BLaER1 treated with 17β-estradiol and CSF1 and Interleukin-3, amounts not matched to agents 10 nM and 100 nM (cell line): Measurements from ENCODE around the gene LHFPL2.
A peak's percentile ranks its signal among the peaks of the same experiment; 100 is the strongest.

ENCODE experiments used
- H3K27ac ChIP-seq, 11 experiments: shearing (Covaris generic); formaldehyde crosslinking; 2 replicates each; pipeline ENCODE4 v1.8.1; 2022
- H3K27me3 ChIP-seq, 11 experiments: shearing (Covaris generic); formaldehyde crosslinking; 2 replicates each; pipeline ENCODE4 v1.8.1; 2022
- H3K36me3 ChIP-seq, 11 experiments: shearing (Covaris generic); formaldehyde crosslinking; 2 replicates each; pipeline ENCODE4 v1.8.1; 2022
- H3K4me1 ChIP-seq, 10 experiments: shearing (Covaris generic); formaldehyde crosslinking; 2 replicates each; pipeline ENCODE4 v1.8.1; 2022
- H3K4me2 ChIP-seq, 11 experiments: shearing (Covaris generic); formaldehyde crosslinking; 2 replicates each; pipeline ENCODE4 v1.8.1; 2022
- H3K4me3 ChIP-seq, 10 experiments: shearing (Covaris generic); formaldehyde crosslinking; 2 replicates each; pipeline ENCODE4 v1.8.1; 2022
- H3K9ac ChIP-seq, 11 experiments: shearing (Covaris generic); formaldehyde crosslinking; 2 replicates each; pipeline ENCODE4 v1.8.1; 2022
- H3K9me3 ChIP-seq, 11 experiments: shearing (Covaris generic); formaldehyde crosslinking; replicated peaks in 1 of 11; 2 replicates each; pipeline ENCODE4 v1.8.1; 2022
- H4K20me1 ChIP-seq, 11 experiments: shearing (Covaris generic); formaldehyde crosslinking; 2 replicates each; pipeline ENCODE4 v1.8.1; 2022
- Cebpa-rat ChIP-seq, 11 experiments: shearing (Covaris generic); IDR thresholded peaks; 2 replicates each; pipeline ENCODE4 v1.8.1; 2022

The LHFPL2 gene

DNA sequence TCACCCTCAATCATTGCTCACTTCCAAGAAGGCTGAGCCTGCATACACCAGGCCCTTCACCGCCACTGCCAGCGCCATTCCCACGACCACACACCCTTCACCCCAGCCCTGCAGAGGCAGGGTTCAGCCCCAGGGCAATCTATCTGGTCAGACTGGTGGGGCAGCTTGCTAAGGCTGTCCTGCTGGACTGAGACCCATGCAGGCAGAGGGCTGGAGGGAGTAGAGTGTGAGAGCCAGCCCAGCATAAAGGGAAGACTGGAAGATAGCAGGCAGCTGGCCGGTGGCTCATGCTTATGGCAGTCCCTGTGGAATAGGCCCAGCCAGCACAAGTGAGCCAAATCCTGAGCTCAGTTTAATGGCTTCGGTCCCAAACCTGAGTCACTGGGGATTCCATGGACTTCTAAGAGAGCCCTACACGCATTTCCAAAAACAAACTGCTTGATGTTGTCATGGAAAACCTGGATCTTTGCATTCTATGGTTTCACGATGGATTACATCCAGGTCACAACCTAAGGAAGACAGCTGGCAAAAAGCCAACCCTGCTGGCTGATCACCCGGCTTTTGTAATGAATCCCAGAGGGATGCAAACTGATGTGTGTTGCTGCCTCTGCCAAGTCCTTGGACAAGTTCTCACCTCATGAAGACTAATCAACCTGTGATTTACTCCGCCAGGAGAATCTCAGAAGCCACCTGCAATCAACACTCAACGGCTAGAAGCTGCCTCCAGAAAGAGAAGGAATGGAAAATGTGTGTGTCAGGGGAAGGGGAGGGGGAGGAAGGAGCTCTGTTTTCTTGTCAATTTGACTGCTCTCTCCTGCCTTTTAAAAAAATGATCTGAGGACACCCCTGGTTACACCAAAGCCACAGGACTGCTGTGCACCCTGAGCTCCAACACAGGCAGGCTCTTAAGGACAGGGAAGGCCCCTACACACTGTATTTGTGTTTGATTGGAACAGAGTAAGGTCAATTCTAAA, 143.6 kb downstream of the LHFPL2 start:
- peaks cover 42 to 83% (median 48%) of the 10 kb centered on the region in 10 experiments for H3K4me1 ChIP-seq
- no peak for TF ChIP-seq Cebpa-rat (IDR thresholded peaks at IDR 0.05)
- H3K27me3 ChIP-seq: peaks cover 0 to 35% (median 28%) of the 10 kb centered on the region in 11 experiments; a peak in 19 of 22 replicates
- peaks cover 0 to 86% (median 0%) of the 10 kb centered on the region in 11 experiments; a peak in 7 of 22 replicates for H3K36me3 ChIP-seq
- no peaks in the 10 kb centered on the region for H3K9me3 ChIP-seq
- no peak overlapping the region for H3K27ac ChIP-seq
- peaks cover 0 to 99% (median 0%) of the 10 kb centered on the region in 11 experiments; a peak in 8 of 22 replicates for H4K20me1 ChIP-seq
- H3K4me3 ChIP-seq: peak overlapping the region in 2 of 10 experiments; percentile 18 to 77; a peak in 2 of 20 replicates
- peak overlapping the region; percentile 23 to 95 (median 47); a peak in 20 of 22 replicates for H3K4me2 ChIP-seq
- peak overlapping the region in 2 of 11 experiments; percentile 56 to 86; a peak in 3 of 22 replicates for H3K9ac ChIP-seq

- H3K9me3 ChIP-seq: no peaks in the 10 kb centered on the region
- H4K20me1 ChIP-seq: peaks cover 0 to 99% (median 0%) of the 10 kb centered on the region in 11 experiments; a peak in 8 of 22 replicates
- TF ChIP-seq Cebpa-rat (IDR thresholded peaks at IDR 0.05): no peak
- no peak overlapping the region for H3K27ac ChIP-seq
- peak overlapping the region in 6 of 11 experiments; percentile 47 to 95 (median 84); a peak in 7 of 22 replicates for H3K4me2 ChIP-seq
- H3K36me3 ChIP-seq: peaks cover 0 to 86% (median 0%) of the 10 kb centered on the region in 11 experiments; a peak in 7 of 22 replicates
- H3K9ac ChIP-seq: peak overlapping the region in 2 of 11 experiments; percentile 29 to 86; a peak in 2 of 22 replicates
- peak overlapping the region in 1 of 10 experiments; percentile 77; a peak in 1 of 20 replicates for H3K4me3 ChIP-seq
- H3K27me3 ChIP-seq: peaks cover 0 to 27% (median 19%) of the 10 kb centered on the region in 11 experiments; a peak in 19 of 22 replicates
- peaks cover 33 to 92% (median 39%) of the 10 kb centered on the region in 10 experiments for H3K4me1 ChIP-seq
These were observed 144.5 kb downstream of the LHFPL2 start for GRCh38 chr5:78503958-78504653.

GRCh38 chr5:78501411-78502352, 146.9 kb downstream of the LHFPL2 start:
- peak overlapping the region in 4 of 11 experiments; percentile 0 to 17 (median 8); a peak in 5 of 22 replicates for H3K27ac ChIP-seq

DNA sequence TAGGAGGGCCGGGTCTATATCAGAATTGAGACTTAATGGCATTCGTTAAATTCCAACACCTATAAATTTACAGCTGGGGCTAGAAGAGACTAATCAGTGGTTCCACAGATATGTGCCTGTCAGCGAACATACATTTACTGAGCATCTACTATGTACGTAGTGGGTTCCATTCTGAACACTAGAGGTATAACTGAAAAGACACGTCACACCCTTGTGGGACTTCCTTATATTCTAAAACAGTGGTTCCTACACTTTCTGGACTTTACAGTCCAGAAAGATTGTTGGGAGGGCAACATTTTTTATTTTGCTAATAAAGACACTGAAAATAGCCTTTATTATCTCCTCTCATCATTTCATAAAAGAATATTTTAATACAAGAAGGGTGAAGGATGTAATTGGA, 147.7 kb downstream of the LHFPL2 start:
- Histone ChIP-seq H3K4me3 (no peak overlapping the region), H3K27ac (no peak overlapping the region), H3K36me3 (peaks cover 0 to 81% (median 0%) of the 10 kb centered on the region in 11 experiments; a peak in 7 of 22 replicates), H3K4me2 (peak overlapping the region in 10 of 11 experiments; percentile 42 to 95 (median 62); a peak in 16 of 22 replicates), H3K9me3 (no peaks in the 10 kb centered on the region), H3K9ac (no peak overlapping the region), H3K4me1 (peaks cover 57 to 100% (median 65%) of the 10 kb centered on the region in 10 experiments), H3K27me3 (no peaks in the 10 kb centered on the region), H4K20me1 (peaks cover 0 to 100% (median 0%) of the 10 kb centered on the region in 11 experiments; a peak in 6 of 22 replicates)
- TF ChIP-seq Cebpa-rat (IDR thresholded peaks at IDR 0.05): no peak

More at GRCh38 chr5:78501411-78502352, 146.9 kb downstream of the LHFPL2 start:
- no peaks in the 10 kb centered on the region for H3K9me3 ChIP-seq
- H3K36me3 ChIP-seq: peaks cover 0 to 89% (median 0%) of the 10 kb centered on the region in 11 experiments; a peak in 7 of 22 replicates
- H3K9ac ChIP-seq: peak overlapping the region in 3 of 11 experiments; percentile 2 to 56 (median 50); a peak in 2 of 22 replicates
- peaks cover 48 to 100% (median 57%) of the 10 kb centered on the region in 10 experiments for H3K4me1 ChIP-seq
- peaks cover 0 to 100% (median 0%) of the 10 kb centered on the region in 11 experiments; a peak in 6 of 22 replicates for H4K20me1 ChIP-seq
- TF ChIP-seq Cebpa-rat (IDR thresholded peaks at IDR 0.05): no peak
- H3K4me3 ChIP-seq: no peak overlapping the region
- H3K4me2 ChIP-seq: peak overlapping the region; percentile 42 to 95 (median 62)
- peaks cover 0 to 3% (median 0%) of the 10 kb centered on the region in 11 experiments; a peak in 1 of 22 replicates for H3K27me3 ChIP-seq

GRCh38 chr5:78500028-78500427, 148.5 kb downstream of the LHFPL2 start:
- H3K27ac ChIP-seq: no peak overlapping the region
- H3K4me1 ChIP-seq: peaks cover 59 to 100% (median 67%) of the 10 kb centered on the region in 10 experiments
- H3K4me3 ChIP-seq: no peak overlapping the region
- peaks cover 0 to 74% (median 0%) of the 10 kb centered on the region in 11 experiments; a peak in 7 of 22 replicates for H3K36me3 ChIP-seq
- no peaks in the 10 kb centered on the region for H3K27me3 ChIP-seq
- H3K9ac ChIP-seq: no peak overlapping the region
- no peak for TF ChIP-seq Cebpa-rat (IDR thresholded peaks at IDR 0.05)
- H4K20me1 ChIP-seq: peaks cover 0 to 100% (median 0%) of the 10 kb centered on the region in 11 experiments; a peak in 6 of 22 replicates
- H3K9me3 ChIP-seq: no peaks in the 10 kb centered on the region
- peak overlapping the region in 3 of 11 experiments; percentile 52 to 95 (median 85); a peak in 4 of 22 replicates for H3K4me2 ChIP-seq

DNA sequence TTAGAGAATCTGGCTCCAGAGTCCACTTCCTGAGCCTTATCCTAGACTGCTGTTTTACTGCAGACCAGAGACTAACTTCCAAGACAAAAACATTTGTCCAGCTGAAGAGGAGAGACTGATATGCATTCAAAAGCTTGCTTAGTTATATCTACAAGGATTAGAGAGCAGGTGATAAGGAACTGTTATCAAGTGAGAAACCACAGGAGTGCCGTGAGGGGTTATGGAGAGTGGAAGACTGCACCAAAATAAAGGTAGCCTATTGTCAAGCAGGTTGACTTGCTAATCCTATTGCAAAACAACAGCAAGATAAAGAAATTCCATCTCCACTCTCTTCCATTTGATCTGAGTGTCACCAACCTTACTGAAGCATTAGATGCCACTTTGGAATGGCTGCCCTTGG, 149.1 kb downstream of the LHFPL2 start:
- Histone ChIP-seq H3K9me3 (no peaks in the 10 kb centered on the region), H3K9ac (no peak overlapping the region), H3K27me3 (no peaks in the 10 kb centered on the region), H3K36me3 (peaks cover 0 to 74% (median 0%) of the 10 kb centered on the region in 11 experiments; a peak in 8 of 22 replicates), H4K20me1 (peaks cover 0 to 100% (median 0%) of the 10 kb centered on the region in 11 experiments; a peak in 6 of 22 replicates), H3K4me1 (peaks cover 58 to 100% (median 64%) of the 10 kb centered on the region in 10 experiments), H3K4me2 (peak overlapping the region in 3 of 11 experiments; percentile 77 to 95 (median 85); a peak in 6 of 22 replicates), H3K27ac (no peak overlapping the region), H3K4me3 (no peak overlapping the region)
- no peak for TF ChIP-seq Cebpa-rat (IDR thresholded peaks at IDR 0.05)
